ENCODE results near the gene BCL7C.

DNA sequence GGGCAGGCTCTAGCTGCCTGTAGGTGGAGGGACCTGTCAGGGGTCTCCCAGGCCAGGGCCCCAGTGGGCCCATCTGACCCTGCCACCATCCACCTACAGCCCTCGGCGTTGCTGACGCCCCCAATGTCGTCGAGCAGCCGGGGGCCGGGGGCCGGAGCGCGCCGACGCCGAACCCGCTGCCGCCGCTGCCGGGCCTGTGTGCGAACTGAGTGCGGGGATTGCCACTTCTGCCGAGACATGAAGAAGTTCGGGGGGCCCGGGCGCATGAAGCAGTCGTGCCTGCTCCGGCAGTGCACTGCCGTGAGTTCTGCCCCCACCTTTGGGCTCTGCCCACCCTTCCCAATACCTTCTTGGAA, 31.7 kb upstream of the BCL7C start:
- TF ChIP-seq, protein P1, sequence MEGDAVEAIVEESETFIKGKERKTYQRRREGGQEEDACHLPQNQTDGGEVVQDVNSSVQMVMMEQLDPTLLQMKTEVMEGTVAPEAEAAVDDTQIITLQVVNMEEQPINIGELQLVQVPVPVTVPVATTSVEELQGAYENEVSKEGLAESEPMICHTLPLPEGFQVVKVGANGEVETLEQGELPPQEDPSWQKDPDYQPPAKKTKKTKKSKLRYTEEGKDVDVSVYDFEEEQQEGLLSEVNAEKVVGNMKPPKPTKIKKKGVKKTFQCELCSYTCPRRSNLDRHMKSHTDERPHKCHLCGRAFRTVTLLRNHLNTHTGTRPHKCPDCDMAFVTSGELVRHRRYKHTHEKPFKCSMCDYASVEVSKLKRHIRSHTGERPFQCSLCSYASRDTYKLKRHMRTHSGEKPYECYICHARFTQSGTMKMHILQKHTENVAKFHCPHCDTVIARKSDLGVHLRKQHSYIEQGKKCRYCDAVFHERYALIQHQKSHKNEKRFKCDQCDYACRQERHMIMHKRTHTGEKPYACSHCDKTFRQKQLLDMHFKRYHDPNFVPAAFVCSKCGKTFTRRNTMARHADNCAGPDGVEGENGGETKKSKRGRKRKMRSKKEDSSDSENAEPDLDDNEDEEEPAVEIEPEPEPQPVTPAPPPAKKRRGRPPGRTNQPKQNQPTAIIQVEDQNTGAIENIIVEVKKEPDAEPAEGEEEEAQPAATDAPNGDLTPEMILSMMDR (IDR thresholded peaks at IDR 0.05): no peak
- TF ChIP-seq POLR2AphosphoS5 (IDR thresholded peaks at IDR 0.05; ENCODE audit: low read depth, low read length) (no peak), TCF7L2 (IDR thresholded peaks at IDR 0.05; ENCODE audit: low read depth, low read length) (no peak)
- TF ChIP-seq, protein P2, sequence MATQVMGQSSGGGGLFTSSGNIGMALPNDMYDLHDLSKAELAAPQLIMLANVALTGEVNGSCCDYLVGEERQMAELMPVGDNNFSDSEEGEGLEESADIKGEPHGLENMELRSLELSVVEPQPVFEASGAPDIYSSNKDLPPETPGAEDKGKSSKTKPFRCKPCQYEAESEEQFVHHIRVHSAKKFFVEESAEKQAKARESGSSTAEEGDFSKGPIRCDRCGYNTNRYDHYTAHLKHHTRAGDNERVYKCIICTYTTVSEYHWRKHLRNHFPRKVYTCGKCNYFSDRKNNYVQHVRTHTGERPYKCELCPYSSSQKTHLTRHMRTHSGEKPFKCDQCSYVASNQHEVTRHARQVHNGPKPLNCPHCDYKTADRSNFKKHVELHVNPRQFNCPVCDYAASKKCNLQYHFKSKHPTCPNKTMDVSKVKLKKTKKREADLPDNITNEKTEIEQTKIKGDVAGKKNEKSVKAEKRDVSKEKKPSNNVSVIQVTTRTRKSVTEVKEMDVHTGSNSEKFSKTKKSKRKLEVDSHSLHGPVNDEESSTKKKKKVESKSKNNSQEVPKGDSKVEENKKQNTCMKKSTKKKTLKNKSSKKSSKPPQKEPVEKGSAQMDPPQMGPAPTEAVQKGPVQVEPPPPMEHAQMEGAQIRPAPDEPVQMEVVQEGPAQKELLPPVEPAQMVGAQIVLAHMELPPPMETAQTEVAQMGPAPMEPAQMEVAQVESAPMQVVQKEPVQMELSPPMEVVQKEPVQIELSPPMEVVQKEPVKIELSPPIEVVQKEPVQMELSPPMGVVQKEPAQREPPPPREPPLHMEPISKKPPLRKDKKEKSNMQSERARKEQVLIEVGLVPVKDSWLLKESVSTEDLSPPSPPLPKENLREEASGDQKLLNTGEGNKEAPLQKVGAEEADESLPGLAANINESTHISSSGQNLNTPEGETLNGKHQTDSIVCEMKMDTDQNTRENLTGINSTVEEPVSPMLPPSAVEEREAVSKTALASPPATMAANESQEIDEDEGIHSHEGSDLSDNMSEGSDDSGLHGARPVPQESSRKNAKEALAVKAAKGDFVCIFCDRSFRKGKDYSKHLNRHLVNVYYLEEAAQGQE (IDR thresholded peaks at IDR 0.05; ENCODE audit: insufficient read depth in 1 of 2, low read depth in 2 of 2, low read length in 1 of 2): no peak
